ENCODE measurements around the gene GRM7.

GRM7 gene

GRCh38 chr3:7400360-7400759 lies 539.4 kb downstream of the GRM7 start:
- DNase-seq (ENCODE audit: low read depth): no peak

- DNase-seq (ENCODE audit: low read depth): no peak
These were observed 540.5 kb downstream of the GRM7 start for GRCh38 chr3:7401418-7401817.

GRCh38 chr3:7407107-7407506 lies 546.2 kb downstream of the GRM7 start:
- no peak for DNase-seq (ENCODE audit: low read depth)

GRCh38 chr3:7410782-7411181 lies 549.9 kb downstream of the GRM7 start:
- DNase-seq (ENCODE audit: low read depth): no peak

GRCh38 chr3:7421065-7421464 lies 560.1 kb downstream of the GRM7 start:
- DNase-seq (ENCODE audit: low read depth): no peak

GRCh38 chr3:7423036-7423435 lies 562.1 kb downstream of the GRM7 start:
- no peak for DNase-seq (ENCODE audit: low read depth)

GRCh38 chr3:7423995-7424394 lies 563.1 kb downstream of the GRM7 start:
- no peak for DNase-seq (ENCODE audit: low read depth)

GRCh38 chr3:7428206-7428718 lies 567.3 kb downstream of the GRM7 start:
- DNase-seq (ENCODE audit: low read depth): no peak

- no peak for DNase-seq (ENCODE audit: low read depth)
These were observed 571.7 kb downstream of the GRM7 start for GRCh38 chr3:7432610-7433009.

GRCh38 chr3:7433073-7433472 lies 572.2 kb downstream of the GRM7 start:
- DNase-seq (ENCODE audit: low read depth): no peak

GRCh38 chr3:7436542-7436941 lies 575.6 kb downstream of the GRM7 start:
- DNase-seq (ENCODE audit: low read depth): no peak

- no peak for DNase-seq (ENCODE audit: low read depth)
These were observed 576.3 kb downstream of the GRM7 start for GRCh38 chr3:7437231-7437630.

GRCh38 chr3:7439101-7439680 lies 578.3 kb downstream of the GRM7 start:
- no peak for DNase-seq (ENCODE audit: low read depth)

- no peak for DNase-seq (ENCODE audit: low read depth)
These were observed 584.0 kb downstream of the GRM7 start for GRCh38 chr3:7444886-7445285.

- DNase-seq (ENCODE audit: low read depth): no peak
These were observed 584.4 kb downstream of the GRM7 start for GRCh38 chr3:7445331-7445730.

GRCh38 chr3:7447197-7447769 lies 586.4 kb downstream of the GRM7 start:
- DNase-seq (ENCODE audit: low read depth): no peak

- DNase-seq (ENCODE audit: low read depth): no peak
These were observed 595.5 kb downstream of the GRM7 start for GRCh38 chr3:7456386-7456785.

- DNase-seq (ENCODE audit: low read depth): no peak
These were observed 600.4 kb downstream of the GRM7 start for GRCh38 chr3:7461202-7461825.

GRCh38 chr3:7469866-7470265 lies 609.0 kb downstream of the GRM7 start:
- no peak for DNase-seq (ENCODE audit: low read depth)

- DNase-seq (ENCODE audit: low read depth): no peak
These were observed 623.7 kb downstream of the GRM7 start for GRCh38 chr3:7484636-7485035.

- no peak for DNase-seq (ENCODE audit: low read depth)
These were observed 626.8 kb downstream of the GRM7 start for GRCh38 chr3:7487763-7488162.

GRCh38 chr3:7489417-7489816 lies 628.5 kb downstream of the GRM7 start:
- DNase-seq (ENCODE audit: low read depth): no peak

GRCh38 chr3:7498715-7499114 lies 637.8 kb downstream of the GRM7 start:
- no peak for DNase-seq (ENCODE audit: low read depth)

GRCh38 chr3:7503431-7503830 lies 642.5 kb downstream of the GRM7 start:
- DNase-seq (ENCODE audit: low read depth): no peak
